Measurements from ENCODE around the gene SFMBT2. TPM values are rescaled to one million over a fixed set of nuclear protein-coding genes. Genes with fewer than 3 reads are reported as not detected.

SFMBT2 gene
- total RNA-seq, 2 experiments from 2014 or later, result 23.8 to 27.6 TPM

DNA sequence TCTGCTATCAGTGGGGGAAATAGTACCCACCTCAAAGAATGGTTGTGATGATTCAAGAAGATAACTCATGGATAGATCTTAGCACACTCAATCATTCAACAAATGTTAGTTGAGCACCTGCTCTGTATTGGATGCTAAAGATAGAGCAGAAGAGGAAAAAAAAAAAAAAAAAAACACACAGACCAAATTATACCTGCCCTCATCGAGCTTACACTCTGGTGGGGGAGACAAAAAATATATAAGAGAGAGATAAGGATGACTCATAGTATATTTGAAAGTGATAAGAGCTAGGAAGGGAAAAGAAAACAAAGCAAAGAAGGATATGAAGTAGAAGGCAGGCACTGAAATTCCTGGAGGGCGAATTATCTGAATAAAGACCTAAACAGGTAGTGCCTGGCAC is 258.5 kb downstream of the SFMBT2 start:
- ATAC-seq (no peak), DNase-seq (no peak)
- H3K27ac Mint-ChIP-seq, result no peak overlapping the region
- ChIA-PET CTCF (interaction anchor here (1.4 kb wide), 1 partner anchor 234 kb away, joined by 5 read pairs; no protein-coding TSS in a partner anchor), POLR2A (no interaction called here)
- no peak overlapping the region for H3K4me3 Mint-ChIP-seq
- H3K36me3 Mint-ChIP-seq (ENCODE audit: low read depth), result peaks cover 6% of the 10 kb centered on the region
- peaks cover 9% of the 10 kb centered on the region for H3K4me1 Mint-ChIP-seq (ENCODE audit: low read depth)
- H3K27me3 Mint-ChIP-seq, result peaks cover 4% of the 10 kb centered on the region
- intact Hi-C loops (cut with micrococcal nuclease), result no loop called here
- peaks cover 4% of the 10 kb centered on the region for H3K9me3 Mint-ChIP-seq
- TF ChIP-seq, protein P1, sequence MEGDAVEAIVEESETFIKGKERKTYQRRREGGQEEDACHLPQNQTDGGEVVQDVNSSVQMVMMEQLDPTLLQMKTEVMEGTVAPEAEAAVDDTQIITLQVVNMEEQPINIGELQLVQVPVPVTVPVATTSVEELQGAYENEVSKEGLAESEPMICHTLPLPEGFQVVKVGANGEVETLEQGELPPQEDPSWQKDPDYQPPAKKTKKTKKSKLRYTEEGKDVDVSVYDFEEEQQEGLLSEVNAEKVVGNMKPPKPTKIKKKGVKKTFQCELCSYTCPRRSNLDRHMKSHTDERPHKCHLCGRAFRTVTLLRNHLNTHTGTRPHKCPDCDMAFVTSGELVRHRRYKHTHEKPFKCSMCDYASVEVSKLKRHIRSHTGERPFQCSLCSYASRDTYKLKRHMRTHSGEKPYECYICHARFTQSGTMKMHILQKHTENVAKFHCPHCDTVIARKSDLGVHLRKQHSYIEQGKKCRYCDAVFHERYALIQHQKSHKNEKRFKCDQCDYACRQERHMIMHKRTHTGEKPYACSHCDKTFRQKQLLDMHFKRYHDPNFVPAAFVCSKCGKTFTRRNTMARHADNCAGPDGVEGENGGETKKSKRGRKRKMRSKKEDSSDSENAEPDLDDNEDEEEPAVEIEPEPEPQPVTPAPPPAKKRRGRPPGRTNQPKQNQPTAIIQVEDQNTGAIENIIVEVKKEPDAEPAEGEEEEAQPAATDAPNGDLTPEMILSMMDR (IDR thresholded peaks at IDR 0.05), result no peak

DNA sequence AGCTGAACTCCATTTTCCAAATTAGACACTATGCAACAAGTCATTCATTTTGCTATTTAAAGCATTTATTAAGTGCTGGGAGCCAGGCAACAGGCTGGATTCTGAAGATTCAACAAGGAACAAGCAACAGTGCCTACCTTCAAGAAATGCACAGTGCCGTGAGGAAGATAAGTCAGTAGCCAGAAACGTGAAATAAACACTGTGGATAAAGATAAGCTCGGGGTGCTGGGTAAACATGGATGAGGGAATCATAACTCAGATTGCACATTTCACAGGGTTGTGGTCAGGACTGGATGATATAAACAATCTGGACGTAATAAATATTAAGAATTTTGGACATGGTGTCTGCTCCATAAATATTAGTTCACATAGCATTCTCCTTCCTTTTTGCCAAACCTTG is 259.3 kb downstream of the SFMBT2 start:
- peaks cover 1% of the 10 kb centered on the region for H3K4me1 Mint-ChIP-seq (ENCODE audit: low read depth)
- no peak for DNase-seq
- CTCF ChIA-PET, result interaction anchor here (1.4 kb wide), 1 partner anchor 233 kb away, joined by 5 read pairs; no protein-coding TSS in a partner anchor
- intact Hi-C loops (cut with micrococcal nuclease), result no loop called here
- peaks cover 4% of the 10 kb centered on the region for H3K27me3 Mint-ChIP-seq
- H3K27ac Mint-ChIP-seq, result no peak overlapping the region
- no peak for ATAC-seq
- TF ChIP-seq, protein P1 (IDR thresholded peaks at IDR 0.05), result no peak
- no peaks in the 10 kb centered on the region for H3K36me3 Mint-ChIP-seq (ENCODE audit: low read depth)
- H3K9me3 Mint-ChIP-seq, result peaks cover 4% of the 10 kb centered on the region
- POLR2A ChIA-PET, result interaction anchor here (0.8 kb wide), 1 partner anchor 17 kb away, joined by 3 read pairs; no protein-coding TSS in a partner anchor
- no peak overlapping the region for H3K4me3 Mint-ChIP-seq

DNA sequence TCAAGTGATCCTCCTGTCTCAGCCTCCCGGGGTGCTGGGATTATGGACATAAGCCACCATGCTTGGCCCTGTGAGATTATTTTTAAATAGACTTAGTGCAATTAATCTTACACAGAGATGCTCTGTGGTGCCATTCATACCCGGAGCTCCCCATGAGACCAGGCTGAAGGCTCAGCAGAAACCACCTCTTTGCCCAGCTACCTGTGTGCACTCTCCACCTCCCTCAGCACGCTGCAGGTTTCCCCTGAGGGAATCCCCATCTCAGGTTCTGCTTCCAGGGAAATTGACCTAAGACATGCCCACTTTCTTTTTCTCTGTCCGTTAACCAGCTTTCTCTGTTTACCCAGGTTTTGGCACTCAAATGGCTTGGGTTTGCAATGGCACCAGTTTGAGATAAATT is 260.5 kb downstream of the SFMBT2 start:
- ATAC-seq (no peak), DNase-seq (no peak)
- ChIA-PET CTCF (no interaction called here), POLR2A (interaction anchor here (0.8 kb wide), 1 partner anchor 26 kb away, joined by 3 read pairs; no protein-coding TSS in a partner anchor)
- no peaks in the 10 kb centered on the region for H3K4me1 Mint-ChIP-seq (ENCODE audit: low read depth)
- H3K27ac Mint-ChIP-seq, result no peak overlapping the region
- TF ChIP-seq, protein P1 (IDR thresholded peaks at IDR 0.05), result no peak
- peaks cover 4% of the 10 kb centered on the region for H3K27me3 Mint-ChIP-seq
- intact Hi-C loops (cut with micrococcal nuclease), result no loop called here
- H3K36me3 Mint-ChIP-seq (ENCODE audit: low read depth), result no peaks in the 10 kb centered on the region
- H3K9me3 Mint-ChIP-seq, result peaks cover 4% of the 10 kb centered on the region
- no peak overlapping the region for H3K4me3 Mint-ChIP-seq

DNA sequence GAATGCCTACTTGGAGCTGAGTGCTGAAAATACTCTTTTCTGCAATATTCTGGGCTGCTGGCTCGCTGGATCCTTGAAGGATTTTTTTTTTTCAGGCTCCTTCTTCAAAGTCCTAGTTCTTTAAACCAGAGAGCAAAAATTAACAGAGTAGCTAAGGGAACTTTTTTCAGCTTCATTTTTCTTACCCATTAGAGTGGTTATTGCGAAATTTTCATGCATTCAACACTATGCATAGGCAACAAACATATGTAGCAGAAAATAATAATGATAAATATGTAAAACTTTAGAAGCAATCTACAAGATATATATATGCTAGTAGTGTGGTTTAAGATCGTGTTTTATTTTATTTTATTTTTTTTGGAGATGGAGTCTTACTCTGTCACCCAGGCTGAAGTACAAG is 264.6 kb downstream of the SFMBT2 start:
- Mint-ChIP-seq H3K27ac (no peak overlapping the region), H3K4me3 (no peak overlapping the region), H3K27me3 (peaks cover 4% of the 10 kb centered on the region), H3K36me3 (ENCODE audit: low read depth) (no peaks in the 10 kb centered on the region), H3K9me3 (no peaks in the 10 kb centered on the region), H3K4me1 (ENCODE audit: low read depth) (no peaks in the 10 kb centered on the region)
- ChIA-PET CTCF (no interaction called here), POLR2A (no interaction called here)
- TF ChIP-seq, protein P1 (IDR thresholded peaks at IDR 0.05), result no peak
- intact Hi-C loops (cut with micrococcal nuclease), result no loop called here
- ATAC-seq, result no peak
- no peak for DNase-seq

DNA sequence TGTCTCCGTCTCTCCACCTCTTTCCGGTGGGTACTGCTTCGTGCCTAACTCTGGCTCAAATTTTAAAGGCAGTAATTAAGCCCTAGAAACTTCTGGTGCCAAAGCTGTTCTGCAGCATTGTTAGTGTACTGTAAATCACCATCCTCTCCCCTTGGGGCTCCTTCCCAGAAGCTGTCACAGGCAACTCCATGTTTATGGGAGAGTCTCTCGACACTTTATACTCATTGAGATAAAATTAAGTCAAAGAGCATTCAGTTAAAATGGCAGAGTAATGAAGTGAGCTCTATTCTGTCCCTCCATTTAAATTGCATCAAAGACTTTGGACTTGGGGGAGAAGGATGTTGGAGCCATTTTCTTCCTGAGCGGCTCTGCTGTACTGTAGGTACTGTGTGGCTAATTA is 274.8 kb downstream of the SFMBT2 start:
- peaks cover 7% of the 10 kb centered on the region for H3K4me1 Mint-ChIP-seq (ENCODE audit: low read depth)
- POLR2A ChIA-PET, result no interaction called here
- H3K27ac Mint-ChIP-seq, result no peak overlapping the region

More for the DNA sequence above, 274.8 kb downstream of the SFMBT2 start:
- ATAC-seq (no peak), DNase-seq (no peak)
- peaks cover 2% of the 10 kb centered on the region for H3K27me3 Mint-ChIP-seq
- no peaks in the 10 kb centered on the region for H3K9me3 Mint-ChIP-seq
- intact Hi-C loops (cut with micrococcal nuclease), result no loop called here
- no peak overlapping the region for H3K4me3 Mint-ChIP-seq
- H3K36me3 Mint-ChIP-seq (ENCODE audit: low read depth), result no peaks in the 10 kb centered on the region
- TF ChIP-seq, protein P1 (IDR thresholded peaks at IDR 0.05), result no peak
- CTCF ChIA-PET, result no interaction called here
